H1 (cell line): ENCODE data around the gene OR2L3.

Experiments
- ATF2 ChIP-seq: IDR thresholded peaks from 2 replicates; pipeline ENCODE4 v1.6.1; 2012; ENCODE audit warnings: low read length, inconsistent platforms
- CTCF ChIP-seq, 3 experiments: IDR thresholded peaks; 1 replicate in 2 of 3; 2 replicates in 1 of 3; pipeline versions ENCODE4 v1.5.1 to v1.6.1; 2011; ENCODE audit warnings: low read length in 3 of 3, mild to moderate bottlenecking in 3 of 3, inconsistent platforms in 2 of 3, low read depth in 1 of 3, moderate library complexity in 1 of 3; ENCODE audit not compliant: insufficient read depth in 1 of 3; ENCODE audit errors: control extremely low read depth in 1 of 3
- EZH2 ChIP-seq: fragments of 200-600 bp; sonication (generic); IDR thresholded peaks from 2 replicates; pipeline ENCODE4 v1.7.1; 2012; ENCODE audit warnings: low read depth, mild to moderate bottlenecking, moderate library complexity, low read length, inconsistent platforms; ENCODE audit not compliant: severe bottlenecking
- POLR2A ChIP-seq, 2 experiments: IDR thresholded peaks; 1 replicate in 1 of 2; 2 replicates in 1 of 2; pipeline ENCODE4 v1.6.1; 2011; ENCODE audit warnings: low read depth in 2 of 2, low read length in 2 of 2, mild to moderate bottlenecking in 2 of 2; ENCODE audit errors: control extremely low read depth in 1 of 2
- POLR2AphosphoS5 ChIP-seq: IDR thresholded peaks from 2 replicates; pipeline ENCODE4 v1.6.1; 2011; ENCODE audit warnings: low read depth, low read length
- SP1 ChIP-seq: IDR thresholded peaks from 2 replicates; pipeline ENCODE4 v1.6.1; 2011; ENCODE audit warnings: low read depth, low read length
- TCF12 ChIP-seq: IDR thresholded peaks from 2 replicates; pipeline ENCODE4 v1.6.1; 2011; ENCODE audit warnings: low read depth, mild to moderate bottlenecking, low read length

- TF ChIP-seq CTCF (IDR thresholded peaks at IDR 0.05; ENCODE audit: control extremely low read depth in 1 of 3, insufficient read depth in 1 of 3, low read depth in 1 of 3, low read length in 3 of 3), result no peak
- TF ChIP-seq POLR2A (IDR thresholded peaks at IDR 0.05; ENCODE audit: control extremely low read depth in 1 of 2, low read depth in 2 of 2, low read length in 2 of 2), result no peak
- TF ChIP-seq ATF2, result no peak
- TF ChIP-seq SP1, result no peak
- TF ChIP-seq EZH2, result no peak
- TF ChIP-seq TCF12, result no peak
- TF ChIP-seq POLR2AphosphoS5, result no peak
Measured at GRCh38 chr1:248098529-248098928, 51.9 kb downstream of the OR2L3 start.
